CD4-positive, alpha-beta T cell treated with Interferon gamma for 1 hour (primary cell): ENCODE data around the gene IDH3G.
"Not testable (repeated sequence)": the region's sequence is repeated elsewhere in the genome, so short reads cannot be mapped to it uniquely, and the experiment has no call there.

Experiments
- DNase-seq: peaks from one replicate; pipeline ENCODE4 v3.0.0-alpha.2; 2020

The IDH3G gene

DNA sequence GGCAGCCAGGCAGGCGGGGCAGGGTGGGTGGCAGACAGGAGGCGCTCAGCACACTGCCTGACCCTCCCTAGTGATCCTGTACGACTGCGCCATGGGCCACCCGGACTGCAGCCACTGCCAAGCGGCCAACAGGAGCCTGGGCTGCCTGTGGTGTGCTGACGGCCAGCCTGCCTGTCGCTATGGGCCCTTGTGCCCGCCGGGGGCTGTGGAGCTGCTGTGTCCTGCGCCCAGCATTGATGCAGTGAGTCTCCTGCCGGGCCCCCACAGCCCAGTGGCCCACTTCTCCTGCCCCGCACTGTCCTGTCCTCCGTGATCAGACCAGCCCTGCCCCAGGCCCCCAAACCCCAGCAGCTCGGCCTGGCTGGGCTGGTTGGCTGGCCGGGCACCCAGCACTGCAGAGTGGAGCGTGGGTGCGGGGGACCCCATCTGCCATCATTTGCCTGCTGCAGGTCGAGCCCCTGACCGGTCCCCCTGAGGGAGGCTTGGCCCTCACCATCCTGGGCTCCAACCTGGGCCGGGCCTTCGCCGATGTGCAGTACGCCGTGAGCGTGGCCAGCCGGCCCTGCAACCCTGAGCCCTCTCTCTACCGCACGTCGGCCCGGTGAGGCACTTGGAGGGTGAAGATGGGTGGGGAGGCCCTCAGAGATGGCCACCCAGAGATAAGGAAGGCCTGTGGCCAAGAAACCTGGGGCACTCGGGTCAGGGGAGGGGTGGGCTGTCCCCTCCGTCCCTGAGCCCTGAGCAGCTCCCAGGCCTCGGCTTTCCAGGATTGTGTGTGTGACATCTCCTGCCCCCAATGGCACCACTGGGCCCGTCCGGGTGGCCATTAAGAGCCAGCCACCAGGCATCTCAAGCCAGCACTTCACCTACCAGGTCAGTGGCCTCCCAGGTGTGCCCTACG lies 22.5 kb downstream of the IDH3G start:
- no peak for DNase-seq

DNA sequence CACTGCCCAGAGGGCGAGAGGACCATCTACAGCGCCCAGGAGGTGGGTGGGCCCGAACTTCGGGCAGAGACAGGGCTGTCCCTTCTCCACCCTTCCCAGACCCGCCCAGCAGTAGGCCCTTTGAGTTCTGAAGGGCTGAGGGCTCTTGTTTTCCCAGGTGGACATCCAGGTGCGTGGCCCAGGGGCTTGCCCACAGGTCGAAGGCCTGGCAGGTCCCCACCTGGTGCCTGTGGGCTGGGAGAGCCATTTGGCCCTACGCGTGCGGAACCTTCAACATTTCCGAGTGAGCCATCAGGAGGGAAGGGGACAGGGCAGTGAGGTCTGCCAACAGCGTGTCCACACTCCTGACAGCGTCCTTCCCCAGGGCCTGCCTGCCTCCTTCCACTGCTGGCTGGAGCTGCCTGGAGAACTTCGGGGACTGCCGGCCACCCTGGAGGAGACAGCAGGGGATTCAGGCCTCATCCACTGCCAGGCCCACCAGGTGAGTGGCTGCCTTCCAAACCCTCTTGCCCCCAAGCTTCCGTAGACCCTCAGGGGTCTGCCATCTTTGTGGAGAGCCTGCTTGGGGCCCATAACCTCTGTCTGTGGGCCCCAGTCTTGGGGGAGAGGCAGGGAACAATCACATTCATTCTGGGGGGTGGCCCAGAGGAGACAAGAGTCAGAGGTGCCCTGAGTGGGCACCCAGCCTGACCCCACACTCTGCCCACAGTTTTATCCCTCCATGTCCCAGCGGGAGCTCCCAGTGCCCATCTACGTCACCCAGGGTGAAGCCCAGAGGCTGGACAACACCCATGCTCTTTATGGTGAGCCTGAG lies 23.4 kb downstream of the IDH3G start:
- no peak for DNase-seq

DNA sequence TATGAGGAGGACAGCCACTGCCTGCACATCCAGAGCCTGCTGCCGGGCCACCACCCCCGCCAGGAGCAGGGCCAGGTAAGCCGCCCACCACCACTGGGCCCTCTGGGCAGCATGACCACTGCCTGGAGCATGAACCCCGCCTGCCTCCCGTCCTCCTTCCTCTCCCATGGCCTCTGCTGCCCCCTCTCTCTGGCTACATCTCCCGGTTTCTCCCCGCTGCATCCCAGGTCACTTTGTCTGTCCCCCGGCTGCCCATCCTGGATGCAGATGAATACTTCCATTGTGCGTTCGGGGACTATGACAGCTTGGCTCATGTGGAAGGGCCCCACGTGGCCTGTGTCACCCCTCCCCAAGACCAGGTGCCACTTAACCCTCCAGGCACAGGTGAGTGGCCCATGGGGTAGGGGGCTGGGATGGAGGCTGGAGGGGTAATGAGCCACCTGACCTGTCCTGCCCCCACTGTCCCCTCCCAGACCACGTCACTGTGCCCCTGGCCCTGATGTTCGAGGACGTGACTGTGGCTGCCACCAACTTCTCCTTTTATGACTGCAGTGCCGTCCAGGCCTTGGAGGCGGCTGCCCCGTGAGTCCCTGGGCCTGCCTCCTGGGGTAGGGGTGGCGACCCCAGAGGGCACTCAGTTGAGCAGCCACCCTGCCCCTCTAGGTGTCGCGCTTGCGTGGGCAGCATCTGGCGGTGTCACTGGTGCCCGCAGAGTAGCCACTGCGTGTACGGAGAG lies 24.1 kb downstream of the IDH3G start:
- DNase-seq = no peak

DNA sequence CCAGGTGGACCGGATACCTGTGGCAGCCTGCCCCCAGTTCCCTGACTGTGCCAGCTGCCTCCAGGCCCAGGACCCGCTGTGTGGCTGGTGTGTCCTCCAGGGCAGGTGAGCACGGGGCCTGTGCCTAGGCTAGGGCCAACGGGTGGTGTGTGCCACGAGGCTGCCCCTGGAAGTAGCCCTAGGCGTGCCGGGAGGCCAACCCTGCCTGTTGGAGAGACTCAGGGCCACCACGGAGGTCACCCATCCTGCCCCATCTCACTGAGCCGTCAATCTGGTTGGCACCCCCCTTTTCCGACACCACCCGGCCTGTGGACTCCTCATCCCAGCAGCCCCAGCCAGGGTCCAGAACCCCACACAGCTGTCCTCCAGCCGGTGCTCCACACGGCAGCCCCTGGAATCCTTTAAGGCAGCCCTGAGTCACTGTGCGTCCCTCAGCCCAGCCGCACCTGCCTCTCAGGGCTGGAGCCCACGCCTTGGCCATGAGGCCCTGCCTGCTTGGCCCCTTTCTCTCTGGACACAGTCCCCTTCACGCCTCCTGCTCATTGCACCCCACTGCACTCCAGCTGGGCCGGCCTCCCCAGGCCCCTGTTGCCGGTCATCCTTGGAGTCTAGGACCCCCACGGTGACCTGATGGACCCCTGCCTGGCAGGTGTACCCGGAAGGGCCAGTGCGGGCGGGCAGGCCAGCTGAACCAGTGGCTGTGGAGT lies 24.9 kb downstream of the IDH3G start:
- no peak for DNase-seq

DNA sequence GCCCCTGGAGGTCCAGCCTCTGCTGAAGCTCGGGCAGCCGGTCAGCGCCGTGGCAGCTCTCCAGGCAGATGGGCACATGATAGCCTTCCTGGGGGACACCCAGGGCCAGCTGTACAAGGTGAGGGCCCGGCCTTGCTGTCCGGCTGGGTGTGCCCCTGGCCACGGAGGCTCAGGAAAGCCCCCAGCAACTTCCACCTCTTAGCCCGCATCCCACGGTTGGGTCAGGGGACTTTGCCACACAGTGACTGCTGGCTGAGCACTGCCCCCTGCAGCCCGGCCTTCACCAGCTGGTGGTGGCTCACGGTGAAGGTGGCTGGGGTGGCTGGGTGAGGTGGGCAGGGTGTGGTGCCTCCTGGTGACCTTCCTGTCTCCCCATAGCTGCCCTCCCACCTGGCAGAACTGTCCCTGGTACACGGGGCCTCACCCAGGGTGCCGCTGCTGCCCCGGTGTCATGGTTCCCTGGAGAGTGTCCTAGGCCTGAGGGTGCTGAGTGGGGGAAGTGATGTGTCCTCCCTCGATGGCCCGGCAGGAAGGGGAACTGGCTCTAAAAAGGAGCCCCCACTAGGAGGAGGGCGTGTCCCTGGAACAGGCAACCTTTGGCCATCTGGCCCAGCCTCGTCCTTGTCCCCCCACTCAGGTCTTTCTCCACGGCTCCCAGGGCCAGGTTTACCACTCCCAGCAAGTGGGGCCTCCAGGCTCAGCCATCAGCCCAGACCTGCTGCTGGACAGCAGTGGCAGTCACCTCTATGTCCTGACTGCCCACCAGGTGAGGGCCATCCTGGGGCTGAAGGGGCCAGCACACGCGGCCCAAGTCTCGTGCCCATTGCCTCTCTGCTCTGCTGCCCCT lies 25.6 kb downstream of the IDH3G start:
- DNase-seq = no peak

DNA sequence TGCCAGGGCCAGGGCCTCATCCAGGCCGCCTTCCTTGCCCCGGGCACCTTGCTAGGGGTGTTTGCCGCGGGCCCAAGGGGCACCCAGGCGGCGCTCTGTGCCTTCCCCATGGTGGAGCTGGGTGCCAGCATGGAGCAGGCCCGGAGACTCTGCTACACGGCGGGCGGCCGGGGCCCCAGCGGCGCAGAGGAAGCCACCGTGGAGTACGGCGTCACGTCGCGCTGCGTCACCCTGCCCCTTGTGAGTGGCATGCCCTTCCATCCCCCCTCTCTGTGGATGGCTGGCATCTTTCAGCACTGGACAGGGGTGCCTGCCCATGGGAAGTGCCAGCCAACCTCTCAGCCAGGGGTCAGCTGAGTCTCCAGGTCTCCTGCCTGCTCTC lies 26.5 kb downstream of the IDH3G start:
- no peak for DNase-seq

DNA sequence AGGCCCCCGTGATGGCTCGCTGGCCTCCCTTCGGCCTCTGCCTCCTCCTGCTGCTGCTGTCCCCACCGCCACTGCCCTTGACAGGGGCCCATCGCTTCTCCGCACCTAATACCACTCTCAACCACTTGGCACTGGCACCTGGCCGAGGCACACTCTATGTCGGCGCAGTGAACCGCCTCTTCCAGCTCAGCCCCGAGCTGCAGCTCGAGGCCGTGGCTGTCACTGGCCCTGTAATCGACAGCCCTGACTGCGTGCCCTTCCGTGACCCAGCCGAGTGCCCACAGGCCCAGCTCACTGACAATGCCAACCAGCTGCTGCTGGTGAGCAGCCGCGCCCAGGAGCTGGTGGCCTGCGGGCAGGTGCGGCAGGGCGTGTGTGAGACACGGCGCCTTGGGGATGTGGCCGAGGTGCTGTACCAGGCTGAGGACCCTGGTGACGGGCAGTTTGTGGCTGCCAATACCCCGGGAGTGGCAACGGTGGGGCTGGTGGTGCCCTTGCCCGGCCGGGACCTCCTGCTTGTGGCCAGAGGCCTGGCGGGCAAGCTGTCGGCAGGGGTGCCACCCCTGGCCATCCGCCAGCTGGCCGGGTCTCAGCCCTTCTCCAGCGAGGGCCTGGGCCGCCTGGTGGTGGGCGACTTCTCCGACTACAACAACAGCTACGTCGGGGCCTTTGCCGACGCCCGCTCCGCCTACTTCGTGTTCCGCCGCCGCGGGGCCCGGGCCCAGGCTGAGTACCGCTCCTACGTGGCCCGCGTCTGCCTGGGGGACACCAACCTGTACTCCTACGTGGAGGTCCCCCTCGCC lies 27.1 kb downstream of the IDH3G start:
- DNase-seq = no peak

DNA sequence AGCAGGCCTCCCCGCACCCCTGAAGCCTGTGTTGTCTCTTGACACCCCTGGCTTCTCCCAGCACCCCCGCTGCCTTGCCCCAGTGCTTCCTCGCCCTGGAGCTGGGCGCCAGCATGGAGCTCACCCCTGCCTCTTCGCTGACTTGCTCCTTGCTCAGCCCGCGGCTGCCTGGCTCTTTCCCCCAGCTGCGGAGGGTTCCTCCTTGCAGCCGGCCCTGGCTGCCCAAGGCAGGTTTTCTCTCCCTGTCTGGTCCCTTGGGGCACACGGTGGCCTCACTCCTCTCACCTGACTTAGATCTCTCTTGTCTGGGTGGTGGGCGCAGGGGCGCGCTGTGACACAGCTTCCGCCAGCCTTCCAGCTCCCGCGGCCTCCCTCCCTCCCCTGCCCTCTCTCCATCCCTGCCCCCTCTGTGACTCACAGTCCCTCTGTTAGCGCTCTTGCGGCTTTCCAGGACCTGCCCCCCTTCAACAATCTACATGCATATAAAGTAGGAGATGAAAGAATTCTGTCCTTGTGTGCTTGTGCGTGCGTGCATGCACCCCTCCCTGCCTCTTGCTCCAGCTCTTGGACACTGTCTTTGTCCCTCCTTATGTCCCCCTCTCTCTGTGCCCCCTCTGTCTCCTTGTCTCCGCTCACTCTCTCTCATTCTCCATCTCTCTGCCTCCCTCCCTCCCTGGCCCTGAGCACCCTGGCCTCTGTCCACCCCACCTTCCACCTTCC lies 27.9 kb downstream of the IDH3G start:
- DNase-seq = no peak

DNA sequence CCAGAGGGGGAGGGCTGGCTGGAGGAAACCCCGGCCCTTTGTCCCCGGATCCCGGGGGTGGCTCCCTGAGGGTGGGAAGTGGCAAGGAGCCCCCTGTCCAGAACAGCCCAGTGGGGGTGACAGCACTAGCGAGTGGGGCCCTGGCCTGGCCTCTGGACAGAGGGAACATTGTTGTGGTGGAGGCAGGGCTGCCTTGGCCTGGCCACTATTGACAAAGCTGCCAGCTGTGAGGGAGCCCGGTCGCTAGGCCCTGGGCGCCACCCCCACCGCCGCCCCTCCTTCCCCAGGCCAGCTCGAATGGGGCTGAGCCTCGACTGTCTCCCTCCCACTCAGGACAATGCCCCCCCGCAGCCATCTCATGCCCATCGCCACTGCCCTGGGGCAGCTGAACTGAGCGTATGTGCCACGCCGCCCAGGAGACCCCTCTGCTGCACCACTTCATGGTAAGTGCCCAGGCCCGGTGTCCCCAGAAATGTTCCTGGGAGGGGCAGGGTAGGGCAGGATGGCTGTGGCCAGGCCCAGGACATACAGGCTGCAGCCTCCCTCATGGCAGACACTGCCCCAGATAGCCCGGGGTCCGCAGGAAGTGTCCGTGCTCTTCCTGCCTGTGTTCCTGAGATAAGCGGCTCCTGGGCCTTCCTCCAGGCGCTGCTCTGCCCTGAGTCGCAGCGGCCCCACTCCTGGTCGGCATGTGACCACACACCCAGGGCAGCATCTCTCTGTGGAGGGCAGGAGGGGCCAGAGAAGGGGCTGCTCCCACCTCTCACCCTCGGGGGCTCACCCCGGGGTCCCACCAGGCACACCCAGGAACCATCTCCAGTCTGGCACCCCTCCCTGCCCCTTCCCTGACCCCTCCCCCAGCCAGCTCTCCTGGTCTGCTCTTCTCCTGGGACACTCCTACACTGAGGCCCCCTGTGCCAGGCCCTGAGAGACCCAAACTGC lies 28.8 kb downstream of the IDH3G start:
- no peak for DNase-seq

DNA sequence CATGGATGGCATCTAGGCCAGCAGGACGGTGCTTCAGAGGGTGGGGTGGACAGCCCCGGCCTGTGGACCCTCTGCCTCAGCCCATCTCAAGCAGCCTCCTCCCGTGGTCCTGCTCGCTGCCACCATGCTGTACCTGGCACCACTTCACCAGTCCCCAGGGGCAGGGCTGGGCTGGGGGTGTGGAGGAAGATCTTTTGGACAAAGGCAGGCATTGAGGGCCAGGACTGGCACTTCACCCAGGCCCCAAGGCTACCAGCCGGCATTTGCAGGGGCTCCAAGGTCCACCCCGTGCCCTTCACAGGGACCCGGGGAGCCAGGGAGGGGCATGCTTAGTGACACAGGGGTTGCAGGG lies 29.4 kb downstream of the IDH3G start:
- peak; percentile 0 for DNase-seq

DNA sequence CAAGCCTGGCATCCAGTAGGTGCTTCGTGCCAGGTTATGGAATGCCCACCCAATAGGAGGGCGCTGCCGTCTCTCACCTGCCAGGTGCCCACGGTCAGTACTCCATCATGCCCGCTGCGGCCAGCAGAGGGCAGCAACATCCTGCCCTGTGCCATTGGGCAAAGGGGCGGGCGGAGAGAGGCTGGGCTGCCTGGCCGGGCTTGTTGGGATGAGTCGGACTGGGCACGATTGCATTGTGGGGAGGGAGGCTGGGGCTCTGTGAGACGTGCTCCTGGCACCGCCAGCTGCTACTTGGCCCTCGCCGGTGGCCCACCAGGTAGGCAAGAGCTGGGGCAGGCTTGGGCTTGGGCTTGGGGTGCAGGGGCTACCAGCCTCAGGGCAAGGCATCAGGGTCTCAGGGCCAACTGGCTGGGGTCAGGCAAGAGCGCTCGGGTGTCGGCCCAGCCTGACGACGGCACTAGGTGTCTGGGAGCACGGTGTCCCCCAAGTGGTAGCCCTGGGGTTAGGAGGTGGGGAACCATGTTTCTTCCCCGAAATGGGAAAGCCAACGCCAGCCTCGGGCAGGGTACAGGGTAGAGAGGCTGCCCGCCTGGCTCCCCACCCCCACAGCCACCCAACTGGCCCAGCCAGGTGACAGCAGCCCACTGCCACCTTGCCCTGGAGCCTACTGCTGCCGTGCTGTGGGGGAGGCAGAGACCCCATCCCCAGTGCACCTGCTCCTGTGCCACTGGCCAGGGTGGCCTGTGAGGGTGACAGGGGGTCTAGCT lies 30.0 kb downstream of the IDH3G start, which contains the start of gene PLXNB3:
PLXNB3 (plus strand) TSS at position 261 of the 767 bp plus-strand sequence. CDS start 1,287 bp downstream, outside the sequence.
- peak; percentile 73 for DNase-seq

DNA sequence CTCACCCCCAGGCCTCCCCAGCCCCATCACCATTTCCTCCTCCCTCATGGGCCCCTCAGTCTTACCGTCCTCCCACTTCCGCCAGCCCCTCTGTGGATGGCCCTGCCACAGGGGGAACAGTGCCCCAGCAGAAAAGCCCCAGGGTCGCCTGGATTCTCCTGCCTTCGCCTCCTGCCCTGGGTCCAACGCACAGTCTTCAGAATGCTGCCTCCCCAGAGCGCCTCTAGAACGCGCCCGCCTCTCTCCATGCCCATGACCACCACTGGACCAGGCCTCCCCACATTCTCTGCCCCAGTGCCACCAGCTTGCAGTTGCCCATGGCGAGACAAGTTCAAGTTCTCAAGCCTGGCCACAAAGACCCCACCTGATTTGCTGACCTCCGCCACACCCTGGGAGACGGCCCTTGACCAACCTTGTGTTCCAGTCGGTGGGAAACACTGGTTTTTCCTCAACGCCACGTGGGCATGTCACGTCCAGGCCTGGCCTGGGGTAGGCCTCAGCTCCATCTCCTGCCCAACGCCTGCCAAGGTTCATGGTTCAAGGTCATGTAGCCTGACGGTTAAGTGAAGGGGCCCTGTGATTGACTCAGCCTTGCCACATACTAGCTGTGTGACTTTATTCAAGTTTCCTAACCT lies 30.8 kb downstream of the IDH3G start:
- peak; percentile 0 for DNase-seq

DNA sequence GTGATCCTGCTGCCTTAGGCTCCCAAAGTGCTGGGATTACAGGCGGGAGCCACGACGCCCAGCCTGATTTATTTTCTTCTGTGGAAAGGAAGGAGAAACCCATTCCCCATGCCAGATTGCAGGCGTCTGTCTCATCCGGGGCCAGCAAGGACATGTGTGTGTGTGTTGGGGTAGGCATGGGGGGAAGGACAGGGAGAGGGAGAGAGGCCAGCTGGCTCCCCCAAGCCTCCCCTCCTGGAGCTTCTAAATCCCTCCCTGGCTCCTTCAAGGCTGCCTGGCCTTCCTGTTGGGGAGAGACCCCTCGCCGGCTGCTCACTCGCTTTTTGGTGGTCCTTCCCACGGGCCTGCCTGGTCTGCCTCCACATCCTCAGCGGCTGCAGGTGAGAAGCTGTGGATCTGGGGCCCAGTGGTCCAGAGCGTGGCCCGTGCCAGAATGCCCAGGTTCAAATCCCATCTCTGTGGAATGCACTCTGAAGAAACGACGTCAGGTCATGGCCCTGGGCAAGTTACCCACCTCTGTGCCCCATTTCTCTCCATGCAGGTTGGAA lies 31.5 kb downstream of the IDH3G start:
- peak; percentile 0 for DNase-seq

DNA sequence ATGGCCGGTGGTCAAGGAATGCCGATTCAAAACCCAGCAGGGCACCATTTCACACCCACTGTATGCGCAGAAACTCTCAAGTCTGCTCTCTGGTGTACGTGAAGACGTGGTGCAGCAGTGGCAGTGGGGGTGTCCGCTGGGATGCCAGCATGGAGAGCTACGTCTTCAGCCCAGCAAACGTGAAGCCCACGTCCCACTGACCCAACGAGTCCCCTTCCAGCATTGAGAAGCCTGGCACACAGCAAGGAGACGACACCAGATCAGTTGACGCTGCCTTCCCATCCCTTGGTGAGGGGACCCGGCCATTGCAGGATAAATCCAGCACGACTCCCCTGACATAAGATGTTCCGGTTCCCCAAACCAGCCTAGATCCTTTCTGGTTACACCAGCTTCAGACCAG lies 32.3 kb downstream of the IDH3G start:
- no peak for DNase-seq

DNA sequence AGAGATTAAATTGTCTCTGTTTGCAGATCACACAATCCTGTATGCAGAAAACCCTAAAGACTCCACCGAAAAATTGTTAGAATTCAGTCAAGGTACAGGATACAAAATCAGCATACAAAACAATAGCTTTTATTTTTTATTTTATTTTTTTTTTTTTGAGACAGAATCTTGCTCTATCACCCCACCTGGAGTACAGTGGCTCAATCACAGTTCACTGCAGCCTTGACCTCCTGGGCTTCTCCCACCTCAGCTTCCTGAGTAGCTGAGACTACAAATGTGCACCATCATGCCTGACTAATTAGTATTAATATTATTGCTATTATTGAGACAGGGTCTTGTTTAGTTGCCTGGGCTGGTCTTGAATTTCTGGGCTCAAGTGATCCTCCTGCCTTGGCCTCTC lies 39.0 kb downstream of the IDH3G start:
- no peak for DNase-seq

DNA sequence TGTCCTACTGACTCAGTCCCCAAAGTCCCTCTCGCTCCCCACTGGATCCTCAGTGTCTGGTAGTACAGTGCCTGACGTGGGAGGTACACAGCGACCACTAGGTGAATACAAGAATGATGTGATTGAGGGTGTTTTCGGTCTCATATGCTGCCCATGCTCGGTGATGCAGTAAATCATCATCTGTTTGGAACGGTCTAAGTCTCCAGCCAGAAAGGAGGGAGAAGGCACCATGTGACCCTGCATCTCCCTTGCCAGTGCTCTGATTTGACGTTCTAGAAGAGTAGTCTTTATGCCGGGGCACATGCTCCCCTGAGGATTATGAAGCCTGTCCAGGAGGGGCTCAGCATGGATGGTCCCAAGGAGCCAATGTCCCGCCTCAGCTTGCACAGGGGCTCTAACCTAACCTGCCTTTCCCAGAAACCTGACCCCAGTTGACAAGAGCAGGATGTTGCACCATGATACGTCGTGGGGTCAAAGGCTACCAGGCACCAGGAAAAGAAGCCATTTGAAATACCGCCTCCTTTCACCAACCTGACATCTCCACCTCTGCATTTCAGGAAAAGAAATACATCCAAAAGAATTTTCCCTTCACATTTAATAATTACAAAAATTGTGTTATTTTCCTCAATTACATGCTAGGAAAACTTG lies 43.9 kb downstream of the IDH3G start:
- DNase-seq = no peak

DNA sequence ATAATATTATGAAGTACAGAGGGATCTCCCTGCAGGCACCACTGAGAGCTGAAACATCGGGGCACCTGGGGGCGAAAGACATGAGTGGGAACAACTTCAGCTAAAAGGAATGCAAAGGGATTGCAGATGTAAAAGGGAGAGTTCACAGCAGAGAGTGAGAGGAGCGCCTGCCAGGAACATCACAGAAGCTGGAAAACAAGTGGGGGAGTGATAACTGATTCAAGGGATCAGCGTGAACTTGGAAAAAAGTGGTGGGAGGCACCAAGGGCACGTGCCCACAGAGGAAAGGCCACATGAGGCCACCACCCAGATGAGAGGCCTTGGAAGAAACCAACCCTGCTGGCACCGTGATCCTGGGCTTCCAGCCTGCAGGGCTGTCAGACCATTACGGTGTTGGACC lies 45.2 kb downstream of the IDH3G start:
- not testable (repeated sequence) for DNase-seq
